ENCODE measurements around the gene PRKCG.
A peak's percentile ranks its signal among the peaks of the same experiment; 100 is the strongest.

PRKCG gene

GRCh38 chr19:53877361-53877766 is 4.6 kb upstream of the PRKCG start:
- peaks cover 63% of the 10 kb centered on the region for H3K4me1 Mint-ChIP-seq
- DNase-seq, result peak; percentile 73
- H3K9me3 Mint-ChIP-seq, result peaks cover 5% of the 10 kb centered on the region
- H3K27ac Mint-ChIP-seq, result peak overlapping the region; percentile 88
- CTCF ChIA-PET, result no interaction called here
- no peaks in the 10 kb centered on the region for H3K27me3 Mint-ChIP-seq
- H3K36me3 Mint-ChIP-seq, result peaks cover 40% of the 10 kb centered on the region
- H3K4me3 Mint-ChIP-seq, result peak overlapping the region; percentile 2

GRCh38 chr19:53878776-53879139 is 3.2 kb upstream of the PRKCG start:
- Mint-ChIP-seq H3K4me3 (no peak overlapping the region), H3K36me3 (peaks cover 30% of the 10 kb centered on the region), H3K27ac (no peak overlapping the region), H3K27me3 (no peaks in the 10 kb centered on the region), H3K4me1 (peaks cover 55% of the 10 kb centered on the region), H3K9me3 (peaks cover 5% of the 10 kb centered on the region)
- CTCF ChIA-PET, result interaction anchor here (1.0 to 1.1 kb wide), 3 partner anchors 10 to 27 kb away, joined by 3 to 4 read pairs (median 3); no protein-coding TSS in a partner anchor
- no peak for DNase-seq

- no peak overlapping the region for H3K4me3 Mint-ChIP-seq
- H3K27ac Mint-ChIP-seq, result no peak overlapping the region
- no peaks in the 10 kb centered on the region for H3K27me3 Mint-ChIP-seq
- CTCF ChIA-PET, result interaction anchor here (1.1 kb wide), 2 partner anchors 10 to 27 kb away, joined by 3 to 4 read pairs; no protein-coding TSS in a partner anchor
- peak; percentile 89 for DNase-seq
- peaks cover 51% of the 10 kb centered on the region for H3K4me1 Mint-ChIP-seq
- peaks cover 2% of the 10 kb centered on the region for H3K9me3 Mint-ChIP-seq
- H3K36me3 Mint-ChIP-seq, result peaks cover 23% of the 10 kb centered on the region
Observed at GRCh38 chr19:53879140-53880081, 2.6 kb upstream of the PRKCG start.

GRCh38 chr19:53880711-53881481 is 1.1 kb upstream of the PRKCG start:
- Mint-ChIP-seq H3K4me3 (no peak overlapping the region), H3K9me3 (no peaks in the 10 kb centered on the region), H3K4me1 (peaks cover 36% of the 10 kb centered on the region), H3K27ac (no peak overlapping the region), H3K27me3 (no peaks in the 10 kb centered on the region), H3K36me3 (peaks cover 12% of the 10 kb centered on the region)
- CTCF ChIA-PET, result interaction anchor here (1.1 to 1.7 kb wide), 5 partner anchors 12 to 145 kb away, joined by 3 to 5 read pairs (median 4); no protein-coding TSS in a partner anchor
- DNase-seq, result no peak

- Mint-ChIP-seq H3K9me3 (no peaks in the 10 kb centered on the region), H3K36me3 (no peaks in the 10 kb centered on the region), H3K4me1 (peaks cover 21% of the 10 kb centered on the region), H3K27me3 (no peaks in the 10 kb centered on the region), H3K27ac (no peak overlapping the region), H3K4me3 (peak overlapping the region; percentile 19)
- no peak for DNase-seq
- CTCF ChIA-PET, result interaction anchor here (0.9 to 1.7 kb wide), 5 partner anchors 11 to 29 kb away, joined by 3 to 5 read pairs (median 5); no protein-coding TSS in a partner anchor
Observed at GRCh38 chr19:53882391-53883050, 524 bp downstream of the PRKCG start.

- peaks cover 15% of the 10 kb centered on the region for H3K4me1 Mint-ChIP-seq
- H3K27me3 Mint-ChIP-seq, result no peaks in the 10 kb centered on the region
- peak; percentile 55 for DNase-seq
- no peaks in the 10 kb centered on the region for H3K36me3 Mint-ChIP-seq
- H3K27ac Mint-ChIP-seq, result no peak overlapping the region
- CTCF ChIA-PET, result interaction anchor here (0.9 to 1.5 kb wide), 2 partner anchors 30 to 141 kb away, joined by 3 to 5 read pairs; no protein-coding TSS in a partner anchor
- H3K4me3 Mint-ChIP-seq, result no peak overlapping the region
- no peaks in the 10 kb centered on the region for H3K9me3 Mint-ChIP-seq
Observed at GRCh38 chr19:53883231-53883661, 1.2 kb downstream of the PRKCG start.

GRCh38 chr19:53883741-53884140 is 1.7 kb downstream of the PRKCG start:
- H3K4me1 Mint-ChIP-seq, result peaks cover 12% of the 10 kb centered on the region
- no peak for DNase-seq
- peaks cover 1% of the 10 kb centered on the region for H3K27me3 Mint-ChIP-seq
- H3K4me3 Mint-ChIP-seq, result no peak overlapping the region
- no peak overlapping the region for H3K27ac Mint-ChIP-seq
- no peaks in the 10 kb centered on the region for H3K36me3 Mint-ChIP-seq
- CTCF ChIA-PET, result interaction anchor here (1.5 kb wide), 1 partner anchor 141 kb away, joined by 5 read pairs; no protein-coding TSS in a partner anchor
- H3K9me3 Mint-ChIP-seq, result no peaks in the 10 kb centered on the region

- no peak for DNase-seq
- CTCF ChIA-PET, result interaction anchor here (1.5 kb wide), 1 partner anchor 140 kb away, joined by 5 read pairs; no protein-coding TSS in a partner anchor
- H3K9me3 Mint-ChIP-seq, result no peaks in the 10 kb centered on the region
- peaks cover 7% of the 10 kb centered on the region for H3K27me3 Mint-ChIP-seq
- H3K27ac Mint-ChIP-seq, result no peak overlapping the region
- no peaks in the 10 kb centered on the region for H3K36me3 Mint-ChIP-seq
- peaks cover 8% of the 10 kb centered on the region for H3K4me1 Mint-ChIP-seq
- no peak overlapping the region for H3K4me3 Mint-ChIP-seq
Observed at GRCh38 chr19:53884256-53884655, 2.3 kb downstream of the PRKCG start.

- Mint-ChIP-seq H3K4me3 (no peak overlapping the region), H3K4me1 (peaks cover 10% of the 10 kb centered on the region), H3K27ac (no peak overlapping the region), H3K27me3 (peaks cover 14% of the 10 kb centered on the region), H3K36me3 (no peaks in the 10 kb centered on the region), H3K9me3 (no peaks in the 10 kb centered on the region)
- CTCF ChIA-PET, result no interaction called here
- no peak for DNase-seq
Observed at GRCh38 chr19:53885036-53885435, 3.0 kb downstream of the PRKCG start.

GRCh38 chr19:53892301-53892980 is 10.4 kb downstream of the PRKCG start:
- no peak overlapping the region for H3K27ac Mint-ChIP-seq
- no peak overlapping the region for H3K4me3 Mint-ChIP-seq
- no peaks in the 10 kb centered on the region for H3K9me3 Mint-ChIP-seq
- peaks cover 46% of the 10 kb centered on the region for H3K27me3 Mint-ChIP-seq
- no peaks in the 10 kb centered on the region for H3K36me3 Mint-ChIP-seq
- CTCF ChIA-PET, result no interaction called here
- no peak for DNase-seq
- peaks cover 4% of the 10 kb centered on the region for H3K4me1 Mint-ChIP-seq

GRCh38 chr19:53892981-53893325 is 11.0 kb downstream of the PRKCG start:
- Mint-ChIP-seq H3K36me3 (no peaks in the 10 kb centered on the region), H3K4me3 (no peak overlapping the region), H3K27me3 (peaks cover 51% of the 10 kb centered on the region), H3K27ac (no peak overlapping the region), H3K4me1 (peaks cover 4% of the 10 kb centered on the region), H3K9me3 (no peaks in the 10 kb centered on the region)
- CTCF ChIA-PET, result no interaction called here
- DNase-seq, result no peak

- H3K4me1 Mint-ChIP-seq, result peaks cover 13% of the 10 kb centered on the region
- H3K36me3 Mint-ChIP-seq, result no peaks in the 10 kb centered on the region
- H3K27me3 Mint-ChIP-seq, result peaks cover 55% of the 10 kb centered on the region
- CTCF ChIA-PET, result no interaction called here
- H3K27ac Mint-ChIP-seq, result no peak overlapping the region
- H3K9me3 Mint-ChIP-seq, result no peaks in the 10 kb centered on the region
- H3K4me3 Mint-ChIP-seq, result no peak overlapping the region
- no peak for DNase-seq
Observed at GRCh38 chr19:53894707-53895106, 12.7 kb downstream of the PRKCG start.

GRCh38 chr19:53896682-53897081 is 14.7 kb downstream of the PRKCG start:
- no peak overlapping the region for H3K4me3 Mint-ChIP-seq
- no peaks in the 10 kb centered on the region for H3K9me3 Mint-ChIP-seq
- H3K27me3 Mint-ChIP-seq, result peaks cover 47% of the 10 kb centered on the region
- CTCF ChIA-PET, result no interaction called here
- DNase-seq, result no peak
- H3K27ac Mint-ChIP-seq, result no peak overlapping the region
- no peaks in the 10 kb centered on the region for H3K36me3 Mint-ChIP-seq
- H3K4me1 Mint-ChIP-seq, result peaks cover 8% of the 10 kb centered on the region
